Panc1 (cell line): ENCODE data around the gene PRKCA. TPM values are rescaled to one million over a fixed set of nuclear protein-coding genes. Genes with fewer than 3 reads are reported as not detected.

Experiments used
- ATAC-seq: fragments of 200-7000 bp; cut with Tn5 transposase; 2 replicates; pipeline ENCODE4 v1.9.1; 2020; ENCODE audit warnings: mild to moderate bottlenecking, moderate library complexity
- BruUV-seq: library from RNA; stranded (reverse); fragments of 400-500 nt; replicated peaks from 2 replicates; lab custom pipeline; 2021; lab: Mats Ljungman, UMichigan
- CTCF ChIA-PET: fragments of 300-600 bp; sonication (Branson Sonifier 250); formaldehyde crosslinking; loops from one replicate; lab custom pipeline; 2022; ENCODE audit warnings: antibody characterized with exemption; lab: Charles Lee
- POLR2A ChIA-PET: fragments of 300-600 bp; sonication (Branson Sonifier 250); formaldehyde crosslinking; loops from one replicate; lab custom pipeline; 2022; ENCODE audit warnings: antibody characterized with exemption; lab: Charles Lee
- DNase-seq: peaks from one replicate; pipeline ENCODE4 v3.0.0-alpha.2; 2010; ENCODE audit warnings: low read depth, low spot score
- H3K27ac ChIP-seq: 2 replicates; pipeline ENCODE4 v1.5.1; 2011; ENCODE audit warnings: mild to moderate bottlenecking, low read length, inconsistent platforms
- H3K27me3 ChIP-seq: fragments of 200-500 bp; sonication (Bioruptor generic); 2 replicates; pipeline ENCODE4 v1.6.0; 2014; ENCODE audit warnings: low read length, inconsistent platforms; ENCODE audit not compliant: control insufficient read depth, insufficient read depth
- H3K36me3 ChIP-seq: fragments of 200-500 bp; sonication (Bioruptor generic); 2 replicates; pipeline ENCODE4 v1.5.1; 2014; ENCODE audit warnings: inconsistent platforms, mild to moderate bottlenecking, low read length, moderate library complexity; ENCODE audit not compliant: control insufficient read depth, insufficient read depth
- H3K4me1 ChIP-seq: 2 replicates; pipeline ENCODE4 v1.5.1; 2011; ENCODE audit warnings: inconsistent platforms, mild to moderate bottlenecking, low read length, moderate library complexity; ENCODE audit not compliant: control insufficient read depth, insufficient read depth
- H3K4me3 ChIP-seq, 2 experiments: 2 replicates each; pipeline ENCODE4 v1.5.1; 2011 to 2012; ENCODE audit warnings: low read depth in 2 of 2, low read length in 2 of 2, mild to moderate bottlenecking in 2 of 2, inconsistent platforms in 1 of 2, moderate library complexity in 1 of 2
- H3K9me3 ChIP-seq: fragments of 200-500 bp; sonication (Bioruptor generic); 2 replicates; pipeline ENCODE4 v1.5.1; 2014; ENCODE audit warnings: low read depth, mild to moderate bottlenecking, inconsistent platforms, low read length, moderate library complexity; ENCODE audit not compliant: control insufficient read depth, insufficient read depth
- POLR2AphosphoS5 ChIP-seq: IDR thresholded peaks from 2 replicates; pipeline ENCODE4 v1.6.1; 2012; ENCODE audit warnings: mild to moderate bottlenecking, low read depth, low read length, moderate library complexity
- REST ChIP-seq, 2 experiments: IDR thresholded peaks; 2 replicates each; pipeline ENCODE4 v1.6.1; 2011 to 2012; ENCODE audit warnings: low read depth in 2 of 2, control low read depth in 1 of 2, low read length in 1 of 2, mild to moderate bottlenecking in 1 of 2, moderate library complexity in 1 of 2; ENCODE audit not compliant: insufficient read depth in 1 of 2
- SIN3A ChIP-seq: IDR thresholded peaks from 2 replicates; pipeline ENCODE4 v1.6.1; 2012; ENCODE audit warnings: low read depth, mild to moderate bottlenecking, low read length, moderate library complexity, borderline replicate concordance; ENCODE audit not compliant: insufficient read depth
- TCF7L2 ChIP-seq: IDR thresholded peaks from 2 replicates; pipeline ENCODE4 v1.6.1; 2011; ENCODE audit warnings: mild to moderate bottlenecking, low read depth, low read length, inconsistent platforms
- in situ Hi-C: cut with HindIII; loops from 2 replicates; pipeline ENCODE4 v1.10.0; 2016; ENCODE audit warnings: low sequenced_read_pairs, low pct_unique_long_range_greater_than_20kb
- intact Hi-C: fragments of 100-400 bp; cut with micrococcal nuclease; formaldehyde crosslinking; loops from one replicate; pipeline ENCODE4 v1.10.0; 2022; ENCODE audit not compliant: unreplicated experiment
- total RNA-seq: library from RNA; stranded (reverse); gene quantifications from one replicate; pipeline ENCODE4 v1.2.1, GENCODE V29; 2021; ENCODE audit not compliant: unreplicated experiment
- TF ChIP-seq, protein P1 (sequence below): fragments of 450-650 bp; IDR thresholded peaks from 2 replicates; pipeline ENCODE4 v1.5.1; 2017; ENCODE audit warnings: mild to moderate bottlenecking

PRKCA gene
- total RNA-seq, 1 experiment from 2014 or later = 53.0 TPM

DNA sequence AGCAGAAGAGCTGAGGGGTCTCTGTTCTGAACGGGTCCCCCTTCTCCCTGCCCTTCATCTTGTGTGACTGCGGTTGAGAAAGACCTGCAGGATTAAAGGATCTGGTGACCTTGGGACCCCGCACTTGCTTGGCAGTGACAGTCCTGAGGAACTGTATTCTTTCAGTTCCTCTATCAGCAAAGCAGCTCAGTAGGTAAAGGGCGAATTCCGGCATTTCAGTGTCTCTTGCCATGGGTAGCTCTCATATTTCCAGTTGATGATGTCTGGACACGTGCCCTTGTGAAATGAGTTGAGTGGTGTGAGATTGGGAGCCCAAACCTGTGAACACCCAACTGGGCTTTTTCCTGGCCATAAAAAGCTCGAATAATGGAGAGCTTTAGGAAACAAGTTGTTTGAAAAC, 135.7 kb downstream of the PRKCA start:
- Histone ChIP-seq H3K4me3 (no peak overlapping the region), H3K27me3 (no peaks in the 10 kb centered on the region), H3K27ac (no peak overlapping the region), H3K4me1 (no peaks in the 10 kb centered on the region; the same call in 1 of the 2 replicates), H3K36me3 (no peaks in the 10 kb centered on the region), H3K9me3 (no peaks in the 10 kb centered on the region)
- no peak for TF ChIP-seq SIN3A
- TF ChIP-seq REST (IDR thresholded peaks at IDR 0.05; ENCODE audit: insufficient read depth in 1 of 2, low read depth in 2 of 2, low read length in 1 of 2) = no peak
- TF ChIP-seq TCF7L2 = no peak
- TF ChIP-seq, protein P1, sequence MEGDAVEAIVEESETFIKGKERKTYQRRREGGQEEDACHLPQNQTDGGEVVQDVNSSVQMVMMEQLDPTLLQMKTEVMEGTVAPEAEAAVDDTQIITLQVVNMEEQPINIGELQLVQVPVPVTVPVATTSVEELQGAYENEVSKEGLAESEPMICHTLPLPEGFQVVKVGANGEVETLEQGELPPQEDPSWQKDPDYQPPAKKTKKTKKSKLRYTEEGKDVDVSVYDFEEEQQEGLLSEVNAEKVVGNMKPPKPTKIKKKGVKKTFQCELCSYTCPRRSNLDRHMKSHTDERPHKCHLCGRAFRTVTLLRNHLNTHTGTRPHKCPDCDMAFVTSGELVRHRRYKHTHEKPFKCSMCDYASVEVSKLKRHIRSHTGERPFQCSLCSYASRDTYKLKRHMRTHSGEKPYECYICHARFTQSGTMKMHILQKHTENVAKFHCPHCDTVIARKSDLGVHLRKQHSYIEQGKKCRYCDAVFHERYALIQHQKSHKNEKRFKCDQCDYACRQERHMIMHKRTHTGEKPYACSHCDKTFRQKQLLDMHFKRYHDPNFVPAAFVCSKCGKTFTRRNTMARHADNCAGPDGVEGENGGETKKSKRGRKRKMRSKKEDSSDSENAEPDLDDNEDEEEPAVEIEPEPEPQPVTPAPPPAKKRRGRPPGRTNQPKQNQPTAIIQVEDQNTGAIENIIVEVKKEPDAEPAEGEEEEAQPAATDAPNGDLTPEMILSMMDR = no peak
- no peak for TF ChIP-seq POLR2AphosphoS5
- DNase-seq = no peak
- in situ Hi-C loops = no loop called here
- BruUV-seq = no TSS peak
- ChIA-PET CTCF (no interaction called here), POLR2A (interaction anchor here (0.6 kb wide), 1 partner anchor 21 kb away, joined by 3 read pairs; no protein-coding TSS in a partner anchor)
- no peak for ATAC-seq
- intact Hi-C loops = no loop called here

- in situ Hi-C loops (no loop called here), intact Hi-C loops (no loop called here)
- Histone ChIP-seq H3K4me1 (no peaks in the 10 kb centered on the region; the same call in 1 of the 2 replicates), H3K4me3 (no peak overlapping the region), H3K27me3 (no peaks in the 10 kb centered on the region), H3K9me3 (no peaks in the 10 kb centered on the region), H3K27ac (no peak overlapping the region), H3K36me3 (no peaks in the 10 kb centered on the region)
- ATAC-seq (no peak), DNase-seq (no peak)
- CTCF ChIA-PET = no interaction called here
- no TSS peak for BruUV-seq
- TF ChIP-seq, protein P1 = no peak
- TF ChIP-seq SIN3A (no peak), REST (IDR thresholded peaks at IDR 0.05; ENCODE audit: insufficient read depth in 1 of 2, low read depth in 2 of 2, low read length in 1 of 2) (no peak)
- POLR2A ChIA-PET = no interaction called here
Observed at GRCh38 chr17:66441101-66441661, 138.8 kb downstream of the PRKCA start.
